Activated CD8-positive, alpha-beta memory T cell treated with anti-CD3 and anti-CD28 coated beads for 48 hours (primary cell): ENCODE data around the gene FAH.

ENCODE experiments used
- DNase-seq, 3 experiments: peaks; one replicate each; pipeline ENCODE4 v3.0.0-alpha.2; 2020; ENCODE audit warnings: low read depth in 2 of 3, low spot score in 2 of 3

FAH gene

DNA sequence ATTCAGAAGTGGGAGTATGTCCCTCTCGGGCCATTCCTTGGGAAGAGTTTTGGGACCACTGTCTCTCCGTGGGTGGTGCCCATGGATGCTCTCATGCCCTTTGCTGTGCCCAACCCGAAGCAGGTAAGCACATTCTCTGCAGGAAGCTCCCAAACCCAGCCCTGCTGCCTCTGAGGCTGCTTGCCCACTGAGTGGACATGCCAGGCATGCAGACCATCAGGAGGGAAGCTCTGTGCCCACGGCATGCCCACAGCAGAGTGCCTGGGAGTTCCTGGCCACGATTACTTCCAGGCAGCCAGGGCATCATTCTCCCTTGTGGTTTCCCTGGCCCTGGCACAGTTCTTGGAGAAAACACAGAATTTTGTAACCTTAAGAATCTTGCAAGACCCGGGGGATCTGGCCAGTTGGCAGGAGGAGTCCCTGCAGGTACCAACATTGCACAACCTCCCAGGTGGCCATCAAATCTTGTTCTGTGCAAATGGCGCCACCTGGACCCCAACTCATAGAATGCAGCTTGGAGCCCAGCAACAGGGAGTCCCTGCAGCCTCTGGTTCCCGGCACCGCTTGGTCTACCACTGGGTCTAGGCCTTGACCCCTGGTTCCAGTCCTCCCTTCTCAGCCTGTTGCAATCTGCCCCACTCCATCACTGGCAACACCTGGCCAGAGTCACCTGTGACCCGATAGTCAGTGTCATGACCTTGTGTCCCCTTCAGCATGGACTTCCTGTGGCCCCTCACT, 20.4 kb downstream of the FAH start:
- DNase-seq, result peak in 2 of 3 experiments; percentile 38 to 52

DNA sequence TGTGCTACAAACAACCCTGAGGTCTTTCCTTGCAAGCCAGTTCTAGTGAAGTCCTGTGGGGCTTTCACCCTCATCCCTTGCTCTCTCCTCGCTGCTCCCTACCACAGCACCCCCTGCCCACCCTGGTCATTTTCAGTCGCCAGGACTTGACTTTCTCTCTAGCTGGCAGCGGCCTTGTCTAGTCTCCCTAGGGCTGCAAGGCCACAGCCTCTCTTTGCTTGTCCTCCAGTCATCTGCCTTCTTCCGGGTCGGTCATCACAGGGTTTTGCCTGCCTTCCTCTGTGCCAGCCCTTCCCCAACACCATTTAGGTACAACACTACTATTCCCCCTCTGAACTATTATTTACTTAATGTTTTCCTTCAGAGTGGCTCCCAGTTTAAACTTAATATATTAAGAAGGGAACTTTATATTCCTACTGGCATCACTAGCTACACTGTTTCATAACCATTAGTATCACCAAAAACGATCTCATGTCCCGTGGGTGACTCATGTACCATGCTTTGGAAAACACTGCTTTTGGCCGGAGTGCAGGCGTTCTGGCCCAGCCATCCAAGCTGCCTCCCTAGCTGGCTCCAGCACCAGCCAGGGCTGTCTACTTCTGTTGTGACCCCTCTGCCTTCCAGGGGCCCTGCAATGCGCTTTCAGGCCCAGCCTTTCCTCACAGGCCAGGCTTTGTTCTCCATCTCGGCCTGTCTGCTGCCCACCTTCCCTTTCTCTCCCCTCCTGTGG, 21.4 kb downstream of the FAH start:
- DNase-seq, result no peak

DNA sequence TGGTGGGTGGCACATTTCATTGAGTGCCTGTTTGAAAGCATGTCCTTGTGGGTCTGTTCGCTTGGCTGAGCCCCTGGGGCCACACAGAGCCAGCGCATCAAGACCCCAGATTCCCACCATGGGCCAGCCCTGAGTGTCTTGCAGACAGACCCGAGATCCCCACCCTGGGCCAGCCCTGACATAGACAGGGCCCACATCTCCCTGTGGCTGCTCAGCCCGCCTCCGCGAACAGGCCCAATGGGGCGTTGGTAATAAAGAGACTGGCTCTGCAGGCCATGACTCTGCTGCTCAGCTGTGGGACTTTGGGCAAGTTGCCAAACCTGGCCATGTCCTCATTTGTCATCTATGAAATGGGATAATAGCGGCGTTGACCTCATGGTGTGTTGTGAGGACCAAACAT, 22.6 kb downstream of the FAH start:
- no peak for DNase-seq

DNA sequence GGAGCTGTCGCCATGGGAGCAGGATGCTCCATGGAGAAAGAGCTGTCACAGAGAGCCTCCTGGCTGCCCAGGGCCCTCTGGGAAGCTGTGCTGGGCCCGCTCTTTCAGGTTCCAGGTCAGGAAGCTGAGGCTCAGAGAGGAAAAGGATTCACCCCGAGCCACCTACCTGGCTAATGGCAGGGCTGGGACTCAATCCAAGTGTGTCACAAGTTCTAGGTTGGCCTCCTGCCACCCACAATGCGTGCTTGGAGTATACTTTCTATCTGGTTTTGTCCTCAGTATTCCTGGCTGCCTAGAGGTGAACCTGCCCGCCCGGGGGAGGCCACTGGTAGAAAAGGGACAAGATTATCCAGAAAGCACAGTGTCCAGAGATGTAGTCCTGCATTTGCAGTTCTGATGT, 23.6 kb downstream of the FAH start:
- DNase-seq, result no peak

DNA sequence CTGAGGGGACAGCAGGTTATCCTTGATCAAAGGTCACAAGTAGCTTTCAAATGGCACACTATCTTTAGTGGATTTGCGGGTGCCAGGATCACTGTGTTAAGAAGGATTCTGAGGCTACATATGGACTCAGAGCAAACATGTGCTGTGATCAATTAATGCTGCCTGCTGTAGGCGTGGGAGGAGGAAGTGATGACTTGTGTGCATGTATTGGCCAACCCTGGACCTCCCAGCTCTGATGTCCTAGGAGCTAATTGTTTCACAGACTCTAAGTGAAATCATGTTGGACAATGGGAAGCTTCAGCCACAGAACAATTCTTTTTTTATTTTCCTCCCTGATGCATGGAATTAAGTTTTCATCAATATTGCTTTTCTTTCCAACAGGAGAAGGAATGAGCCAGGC, 24.4 kb downstream of the FAH start:
- no peak for DNase-seq

DNA sequence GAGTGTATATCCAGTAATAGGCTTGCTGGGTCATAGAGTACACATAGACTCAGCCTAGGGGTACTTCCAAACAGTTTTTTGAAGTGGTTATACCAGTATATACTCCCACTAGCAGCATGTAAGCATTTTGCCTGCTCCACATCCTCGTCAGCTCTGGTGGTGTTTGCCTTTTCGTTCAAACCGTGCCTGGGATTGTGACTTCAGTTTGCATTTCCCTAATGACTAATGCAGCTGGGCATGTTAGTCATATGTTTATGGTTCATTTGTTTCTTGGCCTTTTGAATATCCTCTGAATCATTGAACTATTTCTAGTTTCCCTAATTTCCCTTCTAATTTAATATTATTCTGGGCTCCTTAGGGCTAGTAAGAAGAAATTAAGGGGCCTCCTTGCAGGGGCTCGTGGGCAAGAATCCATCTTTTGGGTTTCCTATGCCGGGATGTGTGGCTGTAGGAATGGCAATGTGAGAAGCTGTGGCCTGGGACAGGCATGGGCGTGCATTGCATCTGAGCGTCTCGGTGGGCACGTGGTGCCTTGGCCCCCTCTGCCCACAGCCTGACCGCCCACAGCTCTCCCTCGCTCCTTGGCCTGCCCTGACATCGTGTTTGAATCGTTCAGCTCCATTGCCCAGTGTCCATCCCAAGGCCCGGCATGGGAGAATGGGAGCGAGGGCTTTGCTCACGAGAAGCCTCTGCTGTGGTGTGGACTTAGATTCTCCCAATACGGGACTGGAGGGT, 26.4 kb downstream of the FAH start:
- DNase-seq, result no peak

DNA sequence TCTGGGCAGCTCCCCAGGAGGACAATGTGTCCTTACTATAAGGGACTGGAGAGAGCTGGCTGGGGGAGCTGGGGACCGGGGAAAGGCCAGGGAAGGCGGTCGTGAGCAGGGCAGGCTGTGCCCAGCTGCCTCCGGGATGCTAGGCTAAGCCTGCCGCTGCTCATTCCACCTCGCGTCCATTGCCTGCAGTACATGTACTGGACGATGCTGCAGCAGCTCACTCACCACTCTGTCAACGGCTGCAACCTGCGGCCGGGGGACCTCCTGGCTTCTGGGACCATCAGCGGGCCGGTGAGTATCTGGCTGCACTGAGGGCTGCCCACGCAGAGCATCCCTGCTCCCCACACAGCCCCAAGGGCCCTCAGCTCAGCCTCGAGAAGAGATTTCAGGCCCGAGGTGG, 27.1 kb downstream of the FAH start:
- DNase-seq, result no peak

DNA sequence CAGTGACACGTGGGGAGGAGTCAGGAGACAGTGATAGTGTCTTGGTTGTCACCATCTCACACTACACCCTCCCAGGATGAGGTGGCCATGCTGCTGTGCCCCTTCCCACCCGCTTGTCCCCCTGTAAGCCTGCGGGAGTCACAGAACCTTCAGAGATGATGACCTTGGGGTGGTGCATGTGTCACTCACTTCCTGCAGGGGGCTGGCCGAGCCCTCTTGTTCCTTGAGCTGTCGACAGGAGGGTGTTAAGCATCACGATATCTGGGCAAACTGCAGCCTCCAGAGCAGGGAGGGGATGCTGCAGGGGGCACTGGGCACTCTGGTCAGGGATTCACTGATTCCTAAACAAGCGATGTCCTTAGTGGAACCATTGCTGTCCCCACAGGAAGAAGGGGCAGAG, 27.7 kb downstream of the FAH start:
- DNase-seq, result no peak

DNA sequence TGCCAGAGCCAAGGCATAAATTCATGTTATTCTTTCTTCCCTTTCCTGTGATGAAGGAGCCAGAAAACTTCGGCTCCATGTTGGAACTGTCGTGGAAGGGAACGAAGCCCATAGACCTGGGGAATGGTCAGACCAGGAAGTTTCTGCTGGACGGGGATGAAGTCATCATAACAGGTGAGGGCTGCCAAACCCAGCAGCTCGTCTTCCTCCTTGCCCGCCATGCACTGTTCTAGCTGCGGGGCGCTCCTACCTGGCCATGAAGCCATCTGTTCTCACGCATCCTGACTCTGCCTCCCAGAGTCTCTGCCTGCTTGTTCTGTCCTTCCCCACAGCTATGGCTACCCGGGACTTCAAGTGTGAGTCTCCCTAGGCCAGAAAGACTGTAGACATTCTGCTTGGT, 28.2 kb downstream of the FAH start:
- no peak for DNase-seq

DNA sequence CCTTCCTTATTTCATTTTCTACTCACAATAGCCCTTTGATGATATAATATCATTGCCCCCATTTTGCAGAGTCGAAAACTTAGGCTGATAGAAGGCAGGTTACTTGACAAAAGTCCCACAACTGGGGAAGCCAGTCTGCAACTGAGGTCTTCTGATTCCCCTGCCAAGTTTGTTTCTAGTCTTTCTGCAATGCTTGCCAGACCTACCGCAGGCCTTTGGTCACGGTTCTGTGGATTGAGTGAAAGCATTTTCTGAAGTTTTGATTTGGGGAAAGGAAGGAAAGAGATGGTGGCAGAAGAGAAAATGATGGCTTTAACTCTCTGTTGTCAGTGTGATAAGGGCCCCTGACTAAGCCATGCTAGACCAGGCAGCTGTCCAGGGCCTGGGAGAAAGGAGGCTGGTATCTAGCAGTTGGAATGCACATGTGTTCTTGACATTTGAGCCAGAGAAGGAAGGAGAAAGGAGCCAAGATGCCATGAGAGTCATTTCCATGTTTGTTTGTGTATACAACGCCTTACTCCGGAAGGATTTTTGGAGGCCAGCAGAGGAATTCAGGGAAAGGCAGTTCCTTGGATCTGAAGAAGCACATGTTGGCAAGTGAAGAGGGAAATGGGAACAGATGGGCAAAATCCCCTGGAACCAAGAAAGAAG, 29.9 kb downstream of the FAH start:
- no peak for DNase-seq

DNA sequence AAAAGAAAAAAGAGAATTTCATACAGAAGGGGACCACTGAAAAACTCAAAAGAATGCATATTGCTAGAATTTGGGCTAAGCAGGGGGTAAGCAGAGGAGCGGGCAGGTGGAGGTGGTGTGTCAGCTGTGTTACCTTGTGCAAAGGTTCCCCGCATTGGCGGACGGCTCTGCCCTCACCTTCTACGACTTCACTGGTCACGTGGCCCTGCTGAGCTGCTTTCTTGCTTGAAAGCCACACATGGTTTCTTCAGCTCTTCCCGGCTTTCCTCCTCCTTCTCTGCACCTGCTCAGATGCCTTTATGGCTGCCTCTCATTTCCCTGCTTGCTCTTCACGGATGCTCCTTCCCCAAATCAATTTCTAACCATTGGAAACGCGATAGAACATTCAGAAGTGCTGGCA, 30.5 kb downstream of the FAH start:
- no peak for DNase-seq

DNA sequence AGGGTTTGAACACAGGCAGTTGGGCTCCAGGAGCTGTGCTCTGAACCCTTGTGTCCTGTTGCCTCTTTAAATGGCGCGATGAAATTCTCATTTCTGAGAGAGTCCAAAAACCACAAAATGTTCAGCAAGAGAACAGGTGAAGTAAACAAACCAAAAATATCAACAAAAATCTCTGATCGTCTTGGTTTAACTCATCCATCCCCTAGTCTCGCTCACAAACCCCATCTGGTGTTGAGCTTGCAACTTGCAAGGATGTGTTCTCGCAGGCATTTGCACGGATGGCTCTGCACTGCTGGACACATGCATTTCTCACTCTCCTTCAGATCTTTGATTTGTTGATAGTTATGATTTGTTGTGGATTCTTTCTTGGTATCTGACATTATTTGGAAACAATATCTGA, 31.1 kb downstream of the FAH start:
- no peak for DNase-seq

DNA sequence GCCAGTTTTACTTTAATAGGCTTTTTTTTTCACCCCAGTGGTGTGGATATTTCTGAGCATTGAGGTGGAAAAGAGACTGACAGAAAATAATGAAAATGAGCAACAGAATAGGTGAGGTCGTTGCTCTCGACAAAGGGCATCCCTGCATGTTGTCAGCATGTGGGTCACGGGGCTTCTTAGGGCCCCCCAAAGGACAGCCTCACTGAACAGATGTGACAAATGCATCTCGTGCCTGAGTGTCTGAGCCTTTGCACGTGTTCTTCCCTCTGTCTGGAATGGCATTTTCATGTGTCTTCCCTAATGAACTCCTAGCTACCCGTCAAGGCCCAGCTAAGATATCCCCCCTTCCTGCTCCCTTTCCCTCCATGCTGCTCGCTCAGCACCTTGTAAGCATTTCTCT, 31.8 kb downstream of the FAH start:
- DNase-seq, result no peak

DNA sequence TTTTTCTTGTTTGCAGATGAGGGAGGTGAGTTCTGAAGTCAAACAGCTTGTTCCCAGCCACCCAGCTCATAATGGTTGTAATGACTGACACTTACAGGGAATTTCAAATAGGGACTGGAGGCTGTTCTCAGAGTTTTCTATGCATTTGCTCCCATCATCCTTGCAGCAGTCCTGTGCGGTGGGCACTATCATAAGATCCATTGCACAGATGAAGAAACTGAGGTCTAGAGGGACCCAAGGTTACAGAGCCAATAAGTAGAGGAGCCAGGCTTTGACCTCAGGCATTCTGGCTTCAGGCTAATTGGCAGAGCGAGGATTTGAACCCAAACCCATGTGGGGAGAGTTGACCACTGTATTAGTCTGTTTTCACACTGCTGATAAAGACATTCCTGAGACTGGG, 32.4 kb downstream of the FAH start:
- DNase-seq, result no peak

DNA sequence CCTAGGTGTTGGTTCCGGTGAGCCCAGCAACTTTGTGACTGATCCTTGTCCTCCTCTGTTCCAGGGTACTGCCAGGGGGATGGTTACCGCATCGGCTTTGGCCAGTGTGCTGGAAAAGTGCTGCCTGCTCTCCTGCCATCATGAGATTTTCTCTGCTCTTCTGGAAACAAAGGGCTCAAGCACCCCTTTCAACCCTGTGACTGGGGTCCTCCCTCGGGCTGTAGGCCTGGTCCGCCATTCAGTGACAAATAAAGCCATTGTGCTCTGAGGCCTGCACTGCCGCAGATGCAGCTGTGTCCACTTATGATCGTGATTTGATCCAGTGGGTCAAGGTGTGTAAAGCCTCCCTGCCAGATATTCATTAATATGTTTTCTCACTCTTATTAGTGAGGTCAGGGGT, 33.3 kb downstream of the FAH start:
- DNase-seq, result no peak

DNA sequence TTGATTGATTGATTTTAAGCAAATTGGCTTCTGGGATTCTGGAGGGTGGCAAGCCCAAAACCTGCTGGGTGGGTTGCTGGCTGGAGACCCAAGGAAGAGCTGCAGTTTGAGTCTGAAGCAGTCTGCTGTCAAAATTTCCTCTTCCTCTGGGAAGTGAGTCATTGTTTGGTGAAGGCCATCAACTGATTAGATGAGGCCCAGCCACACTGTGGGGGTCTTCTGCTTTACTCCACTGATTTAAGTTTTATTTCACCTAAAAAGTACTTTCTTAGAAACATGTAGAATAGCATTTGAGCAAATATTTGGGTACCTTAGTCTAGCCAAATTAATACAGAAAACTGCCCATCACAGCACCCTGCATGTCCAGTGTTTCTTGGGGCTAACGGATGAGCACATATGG, 33.8 kb downstream of the FAH start:
- DNase-seq, result no peak

DNA sequence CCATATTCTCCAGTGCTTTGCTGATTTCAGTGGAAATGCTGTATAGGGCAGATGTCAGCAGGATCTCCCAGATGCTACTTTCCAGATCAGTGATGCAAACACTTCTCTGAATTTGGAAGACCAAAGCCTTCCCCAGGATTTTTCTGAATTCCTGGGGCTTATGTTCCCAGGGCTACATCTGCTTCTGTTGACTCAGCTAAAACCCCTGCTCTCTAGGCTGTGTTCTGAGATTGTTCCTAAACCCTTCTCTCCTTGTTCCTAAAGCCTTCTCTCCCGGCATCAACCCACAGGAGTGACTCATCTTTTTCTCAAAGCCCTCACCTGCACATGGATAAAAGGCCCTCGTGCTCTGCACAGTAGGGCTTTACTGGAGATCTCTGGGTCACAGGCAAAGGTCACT, 35.5 kb downstream of the FAH start:
- DNase-seq, result no peak

DNA sequence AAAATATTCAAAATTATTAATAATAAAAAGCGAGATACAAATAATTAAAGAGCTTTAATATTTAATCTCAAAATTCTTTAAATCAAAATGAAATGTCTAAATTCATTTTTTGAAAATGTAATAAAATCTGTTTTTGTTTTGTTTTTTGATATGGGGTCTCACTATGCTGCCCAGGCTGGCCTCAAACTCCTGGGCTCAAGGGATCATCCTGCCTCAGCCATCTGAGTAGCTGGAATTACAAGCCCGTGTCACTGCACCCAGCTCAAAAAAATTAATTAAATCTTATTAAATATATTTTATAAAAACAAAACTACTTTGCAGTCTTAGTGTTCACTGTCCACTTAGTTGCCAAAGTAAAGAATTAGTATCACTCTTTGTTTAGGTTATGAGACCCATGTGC, 38.4 kb downstream of the FAH start:
- no peak for DNase-seq

DNA sequence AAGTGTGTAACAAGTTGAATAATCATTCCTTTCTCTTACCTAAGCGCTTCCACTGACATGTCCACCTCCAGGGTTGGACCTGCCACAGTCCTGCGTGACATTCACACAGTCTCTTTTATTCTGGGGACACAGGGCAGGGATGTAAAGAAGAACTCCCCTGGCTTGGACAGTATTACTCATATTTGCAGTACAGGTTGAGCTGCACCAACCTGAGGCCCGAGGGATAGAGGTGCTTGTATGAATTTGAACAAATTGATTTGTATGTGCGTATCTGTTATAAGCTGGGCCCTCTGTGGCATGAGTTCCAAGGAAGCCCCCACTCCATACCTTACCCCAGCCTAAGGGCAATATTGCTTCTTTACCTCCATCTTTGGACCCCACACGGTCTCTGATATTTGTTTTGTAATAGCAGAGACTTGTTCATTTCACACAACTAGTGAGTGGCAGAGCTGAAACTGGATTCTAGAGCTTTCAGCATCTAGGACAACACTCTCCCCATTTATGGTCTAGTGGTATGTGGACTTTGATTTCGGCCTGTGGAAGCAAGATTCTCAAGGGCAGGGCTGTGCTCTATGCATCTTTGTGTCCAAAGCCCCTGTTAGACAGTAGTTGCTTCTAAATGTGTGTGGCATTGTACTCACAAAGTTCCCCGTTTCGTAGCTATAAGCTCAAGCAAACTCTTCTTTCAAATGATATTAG, 39.2 kb downstream of the FAH start:
- DNase-seq, result no peak

DNA sequence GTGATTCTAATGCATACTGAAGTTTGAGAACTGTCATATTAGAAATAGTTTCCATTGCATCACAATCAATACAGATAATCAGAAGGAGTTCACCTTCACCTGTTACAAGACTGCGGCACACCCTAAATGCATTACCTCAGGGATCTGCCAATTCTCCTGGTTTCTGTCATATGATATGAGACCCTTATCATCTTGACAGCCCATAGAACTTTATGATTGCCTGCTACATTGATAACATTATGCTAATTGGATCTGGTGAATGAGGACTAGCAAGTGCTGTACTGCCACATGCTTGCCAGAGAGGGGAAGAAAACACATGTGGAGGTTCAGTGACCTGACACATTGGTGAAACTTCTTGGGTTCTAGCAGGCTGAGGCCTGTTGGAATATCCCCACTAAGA, 41.4 kb downstream of the FAH start:
- DNase-seq, result no peak

DNA sequence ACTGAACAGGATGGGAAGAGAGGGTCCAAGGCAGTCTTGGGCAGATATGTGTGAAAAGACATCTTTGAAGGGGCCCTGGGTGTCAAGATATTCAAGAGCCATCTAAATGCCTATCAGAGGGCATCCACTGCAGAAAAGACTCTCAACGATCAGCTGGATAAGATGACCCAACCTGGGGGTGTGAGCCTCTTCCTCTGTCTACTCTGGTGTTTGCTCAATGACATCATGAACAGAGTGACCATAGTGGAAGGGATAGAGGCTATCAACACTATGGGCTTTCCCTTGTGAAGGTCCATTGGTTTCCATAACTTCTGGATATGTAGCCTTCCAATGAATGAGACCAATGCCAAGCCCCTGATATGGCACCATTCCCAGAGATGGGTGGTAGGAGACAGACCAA, 42.1 kb downstream of the FAH start:
- DNase-seq, result no peak
